GM12878 (cell line): ENCODE data around the gene NTN1. TPM values are rescaled to one million over a fixed set of nuclear protein-coding genes. Genes with fewer than 3 reads are reported as not detected.

Experiments used
- ATAC-seq: fragments of 200-7000 bp; cut with Tn5 transposase; 3 replicates; pipeline ENCODE4 v1.9.1; 2020; ENCODE audit warnings: mild to moderate bottlenecking, moderate library complexity
- BruUV-seq: library from RNA; stranded (reverse); fragments of 400-500 nt; replicated peaks from 2 replicates; lab custom pipeline; 2021; lab: Mats Ljungman, UMichigan
- CTCF ChIA-PET: fragments of 300-600 bp; sonication (Branson Sonifier 250); formaldehyde crosslinking; extraction: SDS; loops from one replicate; lab custom pipeline; 2021; ENCODE audit warnings: inconsistent platforms; lab: Yijun Ruan, JAX
- POLR2A ChIA-PET: fragments of 350-600 bp; formaldehyde crosslinking; extraction: SDS; loops from one replicate; lab custom pipeline; 2021; ENCODE audit warnings: inconsistent platforms; lab: Charles Lee
- RAD21 ChIA-PET: fragments of 300-600 bp; sonication (Branson Sonifier 250); formaldehyde crosslinking; loops from one replicate; lab custom pipeline; 2023; ENCODE audit warnings: antibody characterized with exemption; ENCODE audit not compliant: unreplicated experiment; lab: Charles Lee
- SMC1A ChIA-PET: fragments of 300-600 bp; sonication (Branson Sonifier 250); formaldehyde crosslinking; loops from one replicate; lab custom pipeline; 2023; ENCODE audit not compliant: unreplicated experiment, uncharacterized antibody; lab: Charles Lee
- DNase-seq: peaks from one replicate; pipeline ENCODE4 v3.0.0-alpha.2; 2011; ENCODE audit warnings: low read depth, low spot score
- FAIRE-seq: peaks from 3 replicates; lab custom pipeline; 2011; peaks lifted over from hg19 to GRCh38; lab: Jason Lieb, UNC
- H2AFZ ChIP-seq: 2 replicates; pipeline ENCODE4 v1.6.0; 2011; ENCODE audit warnings: low read depth, low read length, control low read depth; ENCODE audit not compliant: control insufficient read depth
- H3K27ac ChIP-seq: 2 replicates; pipeline ENCODE4 v1.5.1; 2011; ENCODE audit warnings: control low read depth; ENCODE audit not compliant: control insufficient read depth, insufficient read depth
- H3K27me3 ChIP-seq, 2 experiments: replicated peaks in 1 of 2; 2 replicates each; pipeline versions ENCODE4 v1.6.0 to v1.6.1; 2011; ENCODE audit warnings: low read length in 1 of 2; ENCODE audit not compliant: control insufficient read depth in 2 of 2, insufficient read depth in 2 of 2
- H3K36me3 ChIP-seq, 2 experiments: 2 replicates each; pipeline ENCODE4 v1.5.1; 2011; ENCODE audit warnings: low read length in 1 of 2; ENCODE audit not compliant: control insufficient read depth in 2 of 2, insufficient read depth in 2 of 2
- H3K4me1 ChIP-seq: 2 replicates; pipeline ENCODE4 v1.6.1; 2011; ENCODE audit warnings: mild to moderate bottlenecking, low read length, moderate library complexity, mixed read lengths; ENCODE audit not compliant: control insufficient read depth, insufficient read depth
- H3K4me2 ChIP-seq: 2 replicates; pipeline ENCODE4 v1.6.0; 2011; ENCODE audit warnings: control low read depth; ENCODE audit not compliant: control insufficient read depth, insufficient read depth
- H3K4me3 ChIP-seq: fragments of 200-600 bp; sonication (generic); 2 replicates; pipeline ENCODE4 v1.5.1; 2016
- H3K79me2 ChIP-seq: 2 replicates; pipeline ENCODE4 v1.6.0; 2011; ENCODE audit warnings: low read length; ENCODE audit not compliant: control insufficient read depth, insufficient read depth
- H3K9ac ChIP-seq: 2 replicates; pipeline ENCODE4 v1.8.0; 2011; ENCODE audit warnings: low read length, control low read depth, mixed read lengths; ENCODE audit not compliant: control insufficient read depth, insufficient read depth
- H3K9me3 ChIP-seq: replicated peaks from 3 replicates; pipeline ENCODE4 v1.5.1; 2011; ENCODE audit warnings: mild to moderate bottlenecking, low read length; ENCODE audit not compliant: control insufficient read depth, insufficient read depth
- H4K20me1 ChIP-seq: 2 replicates; pipeline ENCODE4 v1.6.0; 2011; ENCODE audit not compliant: control insufficient read depth, insufficient read depth
- ATF2 ChIP-seq: IDR thresholded peaks from 2 replicates; pipeline ENCODE4 v1.6.1; 2012; ENCODE audit warnings: low read length, inconsistent platforms
- CREM ChIP-seq: IDR thresholded peaks from 2 replicates; pipeline ENCODE4 v1.6.1; 2014; ENCODE audit warnings: antibody characterized with exemption, low read depth
- FOXM1 ChIP-seq: IDR thresholded peaks from 2 replicates; pipeline ENCODE4 v1.6.1; 2012; ENCODE audit warnings: low read depth, mild to moderate bottlenecking, inconsistent platforms, low read length, moderate library complexity
- HCFC1 ChIP-seq: fragments of 150-350 bp; IDR thresholded peaks from 2 replicates; pipeline ENCODE4 v1.6.1; 2014; ENCODE audit warnings: low read length
- JUND ChIP-seq: IDR thresholded peaks from 2 replicates; pipeline ENCODE4 v1.6.1; 2012; ENCODE audit warnings: low read depth, mild to moderate bottlenecking, low read length, improper control_type of control experiment, moderate library complexity
- RELA ChIP-seq: fragments of 450-650 bp; IDR thresholded peaks from 2 replicates; pipeline ENCODE4 v1.8.0; 2014; ENCODE audit warnings: borderline replicate concordance; ENCODE audit not compliant: partially characterized antibody
- RELB ChIP-seq: fragments of 450-650 bp; IDR thresholded peaks from 2 replicates; pipeline ENCODE4 v1.6.1; 2017; ENCODE audit warnings: low read depth, mild to moderate bottlenecking, moderate library complexity
- TARDBP ChIP-seq: IDR thresholded peaks from 2 replicates; pipeline ENCODE4 v1.6.1; 2016; ENCODE audit warnings: borderline replicate concordance
- TBL1XR1 ChIP-seq: IDR thresholded peaks from 2 replicates; pipeline ENCODE4 v1.6.1; 2012; ENCODE audit warnings: low read depth, low read length, improper control_type of control experiment
- ZBTB4 ChIP-seq: fragments of 450-650 bp; formaldehyde crosslinking; IDR thresholded peaks from 2 replicates; pipeline ENCODE4 v1.4.0; 2022; ENCODE audit warnings: mild to moderate bottlenecking, moderate library complexity
- WGBS: methylation state at CpG from one replicate; pipeline ENCODE4 v1.1.6; 2016; ENCODE audit warnings: low lambda C conversion rate; ENCODE audit not compliant: insufficient replicate concordance, insufficient coverage; ENCODE audit errors: missing lambda C conversion rate; 5-methylcytosine and 5-hydroxymethylcytosine counted together
- in situ Hi-C: fragments of 300-500 bp; cut with MboI; formaldehyde crosslinking; loops from 9 replicates; pipeline ENCODE4 v1.14.3; 2018; ENCODE audit warnings: mixed read lengths
- intact Hi-C: fragments of 100-400 bp; cut with micrococcal nuclease; formaldehyde crosslinking; loops from one replicate; pipeline ENCODE4 v1.14.2; 2022; ENCODE audit not compliant: unreplicated experiment
- polyA plus RNA-seq, 11 experiments: library from polyadenylated mRNA; depleted of rRNA in 4 of 11; unstranded in 6 of 11; stranded (reverse) in 5 of 11; fragments of >200 nt; fragmentation: Nextera tagmentation in 4 of 11; fragmentation: Illumina TruSeq in 1 of 11; extraction: Ambion mirVana in 4 of 11; extraction: Trizol in 1 of 11; gene quantifications; 1 replicate in 1 of 11; 2 replicates in 10 of 11; pipeline versions ENCODE4 v1.2.1 to v1.2.3, GENCODE V29; 2011 to 2016; ENCODE audit warnings: inconsistent platforms in 2 of 11, missing spikeins in 2 of 11, low read depth in 1 of 11
- total RNA-seq, 4 experiments: library from RNA; depleted of rRNA in 3 of 4; stranded (reverse); fragments of >200 nt in 3 of 4; fragmentation: Illumina TruSeq in 1 of 4; extraction: Trizol in 1 of 4; gene quantifications; 2 replicates each; pipeline versions ENCODE4 v1.2.1 to v1.2.3, GENCODE V29; 2013 to 2021
- TF ChIP-seq, protein P1 (sequence below): fragments of 450-650 bp; IDR thresholded peaks from 2 replicates; pipeline ENCODE4 v1.6.1; 2017; ENCODE audit warnings: borderline replicate concordance
- TF ChIP-seq, protein P2 (sequence below): IDR thresholded peaks from 2 replicates; pipeline ENCODE4 v1.6.1; 2012; ENCODE audit warnings: low read depth, low read length, improper control_type of control experiment
- TF ChIP-seq, protein P3 (sequence below): fragments of 450-650 bp; IDR thresholded peaks from 2 replicates; pipeline ENCODE4 v1.6.1; 2016; ENCODE audit warnings: mild to moderate bottlenecking

Gene NTN1
- total and polyA plus RNA-seq, 10 of the 15 experiments (the other 5 are each of a cell fraction or from before 2014, with no cell fraction given), result 0.02 to 0.89 (median 0.35) TPM

DNA sequence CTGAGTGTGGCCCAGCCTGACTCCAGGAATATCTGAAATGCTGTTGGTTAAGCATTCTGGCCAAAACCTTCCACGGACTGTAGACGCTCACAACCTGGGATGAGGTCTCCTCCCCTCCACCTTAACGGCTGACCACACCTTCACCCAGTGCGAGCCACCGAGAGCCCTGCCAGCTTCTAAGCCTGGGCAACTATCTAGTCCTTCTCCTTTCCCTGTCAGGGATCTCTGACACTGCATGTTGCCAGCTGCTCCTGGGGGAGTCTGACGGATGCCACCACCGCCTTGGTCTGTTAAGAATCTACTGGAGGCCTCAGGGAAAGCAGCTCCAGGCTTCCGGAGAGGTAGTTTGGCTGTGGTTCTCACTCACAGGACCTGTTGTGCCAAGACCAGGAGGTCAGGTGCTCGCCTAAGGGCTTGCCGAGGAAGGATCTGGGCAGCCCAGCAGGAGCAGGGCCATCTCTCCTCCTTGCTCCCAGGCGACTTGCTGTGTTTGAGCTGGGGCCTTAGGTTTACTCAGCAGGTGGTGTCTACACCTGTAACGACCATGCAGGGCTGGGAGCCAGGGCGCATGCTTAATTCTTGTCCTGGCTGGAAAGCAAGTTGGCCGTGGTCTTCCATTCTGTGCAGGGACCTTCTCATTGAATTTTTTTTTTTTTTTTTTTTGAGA, 111.8 kb downstream of the NTN1 start:
- H3K9ac ChIP-seq, result no peak overlapping the region
- no peak for ATAC-seq
- DNase-seq, result no peak
- intact Hi-C loops (no loop called here), in situ Hi-C loops (no loop called here)
- no peak for FAIRE-seq
- WGBS, result 35% methylated on average over 14 of the region's 14 CpGs
- no peaks in the 10 kb centered on the region for H3K9me3 ChIP-seq
- ChIA-PET RAD21 (no interaction called here), POLR2A (interaction anchor here (0.6 kb wide), 1 partner anchor 383 kb away, joined by 4 read pairs; no protein-coding TSS in a partner anchor), SMC1A (interaction anchor here (0.6 to 1.0 kb wide), 2 partner anchors 57 to 159 kb away, joined by 3 read pairs; no protein-coding TSS in a partner anchor), CTCF (no interaction called here)
- H3K4me3 ChIP-seq, result no peak overlapping the region
- no peaks in the 10 kb centered on the region for H3K36me3 ChIP-seq
- no peaks in the 10 kb centered on the region for H3K4me1 ChIP-seq
- peaks cover 0 to 3% of the 10 kb centered on the region in 2 experiments; a peak in 3 of 4 replicates for H3K27me3 ChIP-seq
- no peaks in the 10 kb centered on the region for H4K20me1 ChIP-seq
- H3K4me2 ChIP-seq, result no peak overlapping the region
- no peak overlapping the region for H2AFZ ChIP-seq
- BruUV-seq, result no TSS peak
- no peaks in the 10 kb centered on the region for H3K79me2 ChIP-seq
- H3K27ac ChIP-seq, result no peak overlapping the region
- TF ChIP-seq FOXM1 (no peak), JUND (no peak), HCFC1 (no peak), RELB (no peak), ATF2 (no peak), TBL1XR1 (no peak), TARDBP (no peak), ZBTB4 (CRISPR knock-in tag) (no peak), RELA (no peak), CREM (no peak)
- TF ChIP-seq, protein P1, sequence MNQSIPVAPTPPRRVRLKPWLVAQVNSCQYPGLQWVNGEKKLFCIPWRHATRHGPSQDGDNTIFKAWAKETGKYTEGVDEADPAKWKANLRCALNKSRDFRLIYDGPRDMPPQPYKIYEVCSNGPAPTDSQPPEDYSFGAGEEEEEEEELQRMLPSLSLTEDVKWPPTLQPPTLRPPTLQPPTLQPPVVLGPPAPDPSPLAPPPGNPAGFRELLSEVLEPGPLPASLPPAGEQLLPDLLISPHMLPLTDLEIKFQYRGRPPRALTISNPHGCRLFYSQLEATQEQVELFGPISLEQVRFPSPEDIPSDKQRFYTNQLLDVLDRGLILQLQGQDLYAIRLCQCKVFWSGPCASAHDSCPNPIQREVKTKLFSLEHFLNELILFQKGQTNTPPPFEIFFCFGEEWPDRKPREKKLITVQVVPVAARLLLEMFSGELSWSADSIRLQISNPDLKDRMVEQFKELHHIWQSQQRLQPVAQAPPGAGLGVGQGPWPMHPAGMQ, result no peak
- TF ChIP-seq, protein P2, sequence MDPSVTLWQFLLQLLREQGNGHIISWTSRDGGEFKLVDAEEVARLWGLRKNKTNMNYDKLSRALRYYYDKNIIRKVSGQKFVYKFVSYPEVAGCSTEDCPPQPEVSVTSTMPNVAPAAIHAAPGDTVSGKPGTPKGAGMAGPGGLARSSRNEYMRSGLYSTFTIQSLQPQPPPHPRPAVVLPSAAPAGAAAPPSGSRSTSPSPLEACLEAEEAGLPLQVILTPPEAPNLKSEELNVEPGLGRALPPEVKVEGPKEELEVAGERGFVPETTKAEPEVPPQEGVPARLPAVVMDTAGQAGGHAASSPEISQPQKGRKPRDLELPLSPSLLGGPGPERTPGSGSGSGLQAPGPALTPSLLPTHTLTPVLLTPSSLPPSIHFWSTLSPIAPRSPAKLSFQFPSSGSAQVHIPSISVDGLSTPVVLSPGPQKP, result no peak
- TF ChIP-seq, protein P3, sequence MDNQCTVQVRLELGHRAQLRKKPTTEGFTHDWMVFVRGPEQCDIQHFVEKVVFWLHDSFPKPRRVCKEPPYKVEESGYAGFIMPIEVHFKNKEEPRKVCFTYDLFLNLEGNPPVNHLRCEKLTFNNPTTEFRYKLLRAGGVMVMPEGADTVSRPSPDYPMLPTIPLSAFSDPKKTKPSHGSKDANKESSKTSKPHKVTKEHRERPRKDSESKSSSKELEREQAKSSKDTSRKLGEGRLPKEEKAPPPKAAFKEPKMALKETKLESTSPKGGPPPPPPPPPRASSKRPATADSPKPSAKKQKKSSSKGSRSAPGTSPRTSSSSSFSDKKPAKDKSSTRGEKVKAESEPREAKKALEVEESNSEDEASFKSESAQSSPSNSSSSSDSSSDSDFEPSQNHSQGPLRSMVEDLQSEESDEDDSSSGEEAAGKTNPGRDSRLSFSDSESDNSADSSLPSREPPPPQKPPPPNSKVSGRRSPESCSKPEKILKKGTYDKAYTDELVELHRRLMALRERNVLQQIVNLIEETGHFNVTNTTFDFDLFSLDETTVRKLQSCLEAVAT, result no peak
